Panc1 (cell line): ENCODE data around the gene ZDHHC1. TPM values are rescaled to one million over a fixed set of nuclear protein-coding genes. Genes with fewer than 3 reads are reported as not detected.
"Not testable (repeated sequence)": the region's sequence is repeated elsewhere in the genome, so short reads cannot be mapped to it uniquely, and the experiment has no call there.

Experiments
- ATAC-seq: fragments of 200-7000 bp; cut with Tn5 transposase; 2 replicates; pipeline ENCODE4 v1.9.1; 2020; ENCODE audit warnings: mild to moderate bottlenecking, moderate library complexity
- BruUV-seq: library from RNA; stranded (reverse); fragments of 400-500 nt; replicated peaks from 2 replicates; lab custom pipeline; 2021; lab: Mats Ljungman, UMichigan
- CTCF ChIA-PET: fragments of 300-600 bp; sonication (Branson Sonifier 250); formaldehyde crosslinking; loops from one replicate; lab custom pipeline; 2022; ENCODE audit warnings: antibody characterized with exemption; lab: Charles Lee
- POLR2A ChIA-PET: fragments of 300-600 bp; sonication (Branson Sonifier 250); formaldehyde crosslinking; loops from one replicate; lab custom pipeline; 2022; ENCODE audit warnings: antibody characterized with exemption; lab: Charles Lee
- DNase-seq: peaks from one replicate; pipeline ENCODE4 v3.0.0-alpha.2; 2010; ENCODE audit warnings: low read depth, low spot score
- H3K27ac ChIP-seq: 2 replicates; pipeline ENCODE4 v1.5.1; 2011; ENCODE audit warnings: mild to moderate bottlenecking, low read length, inconsistent platforms
- H3K27me3 ChIP-seq: fragments of 200-500 bp; sonication (Bioruptor generic); 2 replicates; pipeline ENCODE4 v1.6.0; 2014; ENCODE audit warnings: low read length, inconsistent platforms; ENCODE audit not compliant: control insufficient read depth, insufficient read depth
- H3K36me3 ChIP-seq: fragments of 200-500 bp; sonication (Bioruptor generic); 2 replicates; pipeline ENCODE4 v1.5.1; 2014; ENCODE audit warnings: inconsistent platforms, mild to moderate bottlenecking, low read length, moderate library complexity; ENCODE audit not compliant: control insufficient read depth, insufficient read depth
- H3K4me1 ChIP-seq: 2 replicates; pipeline ENCODE4 v1.5.1; 2011; ENCODE audit warnings: inconsistent platforms, mild to moderate bottlenecking, low read length, moderate library complexity; ENCODE audit not compliant: control insufficient read depth, insufficient read depth
- H3K4me3 ChIP-seq, 2 experiments: 2 replicates each; pipeline ENCODE4 v1.5.1; 2011 to 2012; ENCODE audit warnings: low read depth in 2 of 2, low read length in 2 of 2, mild to moderate bottlenecking in 2 of 2, inconsistent platforms in 1 of 2, moderate library complexity in 1 of 2
- H3K9me3 ChIP-seq: fragments of 200-500 bp; sonication (Bioruptor generic); 2 replicates; pipeline ENCODE4 v1.5.1; 2014; ENCODE audit warnings: low read depth, mild to moderate bottlenecking, inconsistent platforms, low read length, moderate library complexity; ENCODE audit not compliant: control insufficient read depth, insufficient read depth
- CTCF ChIP-seq: fragments of 450-650 bp; IDR thresholded peaks from 2 replicates; pipeline ENCODE4 v1.5.1; 2017; ENCODE audit warnings: mild to moderate bottlenecking
- POLR2AphosphoS5 ChIP-seq: IDR thresholded peaks from 2 replicates; pipeline ENCODE4 v1.6.1; 2012; ENCODE audit warnings: mild to moderate bottlenecking, low read depth, low read length, moderate library complexity
- SIN3A ChIP-seq: IDR thresholded peaks from 2 replicates; pipeline ENCODE4 v1.6.1; 2012; ENCODE audit warnings: low read depth, mild to moderate bottlenecking, low read length, moderate library complexity, borderline replicate concordance; ENCODE audit not compliant: insufficient read depth
- TCF7L2 ChIP-seq: IDR thresholded peaks from 2 replicates; pipeline ENCODE4 v1.6.1; 2011; ENCODE audit warnings: mild to moderate bottlenecking, low read depth, low read length, inconsistent platforms
- in situ Hi-C: cut with HindIII; loops from 2 replicates; pipeline ENCODE4 v1.10.0; 2016; ENCODE audit warnings: low sequenced_read_pairs, low pct_unique_long_range_greater_than_20kb
- intact Hi-C: fragments of 100-400 bp; cut with micrococcal nuclease; formaldehyde crosslinking; loops from one replicate; pipeline ENCODE4 v1.10.0; 2022; ENCODE audit not compliant: unreplicated experiment
- total RNA-seq: library from RNA; stranded (reverse); gene quantifications from one replicate; pipeline ENCODE4 v1.2.1, GENCODE V29; 2021; ENCODE audit not compliant: unreplicated experiment
- TF ChIP-seq, protein P1 (sequence below), 2 experiments: IDR thresholded peaks; 2 replicates each; pipeline ENCODE4 v1.6.1; 2011 to 2012; ENCODE audit warnings: low read depth in 2 of 2, control low read depth in 1 of 2, low read length in 1 of 2, mild to moderate bottlenecking in 1 of 2, moderate library complexity in 1 of 2; ENCODE audit not compliant: insufficient read depth in 1 of 2

ZDHHC1 gene
- total RNA-seq, 1 experiment from 2014 or later, result 7.8 TPM

GRCh38 chr16:67378642-67379041 lies 37.6 kb downstream of the ZDHHC1 start:
- intact Hi-C loops, result no loop called here

DNA sequence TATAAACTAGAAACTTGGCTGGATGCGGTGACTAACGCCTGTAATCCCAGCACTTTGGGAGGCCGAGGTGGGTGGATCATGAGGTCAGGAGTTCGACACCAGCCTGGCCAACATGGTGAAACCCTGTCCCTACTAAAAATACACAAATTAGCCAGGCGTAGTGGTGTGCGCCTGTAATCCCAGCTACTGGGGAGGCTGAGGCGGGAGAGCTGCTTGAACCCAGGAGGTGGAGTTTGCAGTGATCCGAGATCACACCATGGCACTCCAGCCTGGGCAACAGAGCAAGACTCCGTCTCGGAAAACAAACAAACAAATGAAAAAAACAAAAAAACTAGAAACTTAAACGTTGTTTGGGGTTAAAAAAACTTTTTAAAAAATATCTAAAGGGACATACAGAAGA lies 40.3 kb downstream of the ZDHHC1 start:
- in situ Hi-C loops, ATAC-seq, H3K4me3 ChIP-seq, BruUV-seq, H3K4me1 ChIP-seq, CTCF ChIA-PET, H3K9me3 ChIP-seq, H3K36me3 ChIP-seq, POLR2A ChIA-PET, H3K27me3 ChIP-seq, DNase-seq, H3K27ac ChIP-seq, intact Hi-C loops: not testable (repeated sequence)

More at GRCh38 chr16:67378642-67379041, 37.6 kb downstream of the ZDHHC1 start:
- ATAC-seq, result no peak
- ChIA-PET POLR2A (no interaction called here), CTCF (no interaction called here)
- TF ChIP-seq, protein P1, sequence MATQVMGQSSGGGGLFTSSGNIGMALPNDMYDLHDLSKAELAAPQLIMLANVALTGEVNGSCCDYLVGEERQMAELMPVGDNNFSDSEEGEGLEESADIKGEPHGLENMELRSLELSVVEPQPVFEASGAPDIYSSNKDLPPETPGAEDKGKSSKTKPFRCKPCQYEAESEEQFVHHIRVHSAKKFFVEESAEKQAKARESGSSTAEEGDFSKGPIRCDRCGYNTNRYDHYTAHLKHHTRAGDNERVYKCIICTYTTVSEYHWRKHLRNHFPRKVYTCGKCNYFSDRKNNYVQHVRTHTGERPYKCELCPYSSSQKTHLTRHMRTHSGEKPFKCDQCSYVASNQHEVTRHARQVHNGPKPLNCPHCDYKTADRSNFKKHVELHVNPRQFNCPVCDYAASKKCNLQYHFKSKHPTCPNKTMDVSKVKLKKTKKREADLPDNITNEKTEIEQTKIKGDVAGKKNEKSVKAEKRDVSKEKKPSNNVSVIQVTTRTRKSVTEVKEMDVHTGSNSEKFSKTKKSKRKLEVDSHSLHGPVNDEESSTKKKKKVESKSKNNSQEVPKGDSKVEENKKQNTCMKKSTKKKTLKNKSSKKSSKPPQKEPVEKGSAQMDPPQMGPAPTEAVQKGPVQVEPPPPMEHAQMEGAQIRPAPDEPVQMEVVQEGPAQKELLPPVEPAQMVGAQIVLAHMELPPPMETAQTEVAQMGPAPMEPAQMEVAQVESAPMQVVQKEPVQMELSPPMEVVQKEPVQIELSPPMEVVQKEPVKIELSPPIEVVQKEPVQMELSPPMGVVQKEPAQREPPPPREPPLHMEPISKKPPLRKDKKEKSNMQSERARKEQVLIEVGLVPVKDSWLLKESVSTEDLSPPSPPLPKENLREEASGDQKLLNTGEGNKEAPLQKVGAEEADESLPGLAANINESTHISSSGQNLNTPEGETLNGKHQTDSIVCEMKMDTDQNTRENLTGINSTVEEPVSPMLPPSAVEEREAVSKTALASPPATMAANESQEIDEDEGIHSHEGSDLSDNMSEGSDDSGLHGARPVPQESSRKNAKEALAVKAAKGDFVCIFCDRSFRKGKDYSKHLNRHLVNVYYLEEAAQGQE (IDR thresholded peaks at IDR 0.05; ENCODE audit: insufficient read depth in 1 of 2, low read depth in 2 of 2, low read length in 1 of 2), result no peak
- TF ChIP-seq CTCF (no peak), POLR2AphosphoS5 (no peak), SIN3A (no peak), TCF7L2 (no peak)
- no peaks in the 10 kb centered on the region for H3K27me3 ChIP-seq
- in situ Hi-C loops, result no loop called here
- H3K27ac ChIP-seq, result no peak overlapping the region
- no peaks in the 10 kb centered on the region for H3K4me1 ChIP-seq
- no peak overlapping the region for H3K4me3 ChIP-seq
- no peak for DNase-seq
- BruUV-seq, result no TSS peak
- no peaks in the 10 kb centered on the region for H3K9me3 ChIP-seq
- no peaks in the 10 kb centered on the region for H3K36me3 ChIP-seq

DNA sequence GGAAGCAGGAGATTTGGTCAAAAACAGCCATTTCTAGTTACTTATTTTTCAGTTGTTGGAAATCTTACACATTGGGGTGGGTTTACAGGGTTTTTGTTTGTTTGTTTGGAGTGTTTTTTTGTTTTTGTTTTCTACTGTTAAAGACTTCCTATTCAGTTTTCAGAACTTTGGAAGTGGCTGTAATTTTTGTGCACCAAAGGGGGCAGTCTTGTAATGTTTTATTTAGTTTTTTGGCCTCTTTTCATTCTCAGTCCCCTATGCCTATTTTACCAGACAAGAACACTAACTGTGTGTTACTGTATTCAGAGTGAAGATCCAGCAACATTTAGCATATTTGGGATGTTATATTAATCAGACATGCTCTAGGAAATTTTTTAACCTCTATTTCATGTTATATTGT lies 43.6 kb downstream of the ZDHHC1 start:
- BruUV-seq, result no TSS peak
- no peak for ATAC-seq
- no peak overlapping the region for H3K27ac ChIP-seq
- no peaks in the 10 kb centered on the region for H3K9me3 ChIP-seq
- no peak overlapping the region for H3K4me3 ChIP-seq
- ChIA-PET CTCF (no interaction called here), POLR2A (no interaction called here)
- no peaks in the 10 kb centered on the region for H3K27me3 ChIP-seq
- intact Hi-C loops (no loop called here), in situ Hi-C loops (no loop called here)
- no peaks in the 10 kb centered on the region for H3K4me1 ChIP-seq
- H3K36me3 ChIP-seq, result no peaks in the 10 kb centered on the region
- TF ChIP-seq POLR2AphosphoS5, result no peak
- DNase-seq, result no peak
